ENCODE results near the gene KANSL1.

The KANSL1 gene

GRCh38 chr17:46147296-46147695 is 45.9 kb downstream of the KANSL1 start:
- no peak for DNase-seq (ENCODE audit: low read depth)
- no peak for TF ChIP-seq CTCF (conservative IDR thresholded peaks at IDR 0.05; ENCODE audit: low read depth, low read length)
- no peak overlapping the region for H3K4me3 ChIP-seq (ENCODE audit: low read depth, low read length)

GRCh38 chr17:46144246-46144645 is 49.0 kb downstream of the KANSL1 start:
- no peak overlapping the region for H3K4me3 ChIP-seq (ENCODE audit: low read depth, low read length)
- no peak for TF ChIP-seq CTCF (conservative IDR thresholded peaks at IDR 0.05; ENCODE audit: low read depth, low read length)
- DNase-seq (ENCODE audit: low read depth): no peak

- no peak for TF ChIP-seq CTCF (conservative IDR thresholded peaks at IDR 0.05; ENCODE audit: low read depth, low read length)
- DNase-seq (ENCODE audit: low read depth): no peak
These were observed 49.4 kb downstream of the KANSL1 start for GRCh38 chr17:46143827-46144236.

GRCh38 chr17:46141645-46142044 is 51.6 kb downstream of the KANSL1 start:
- DNase-seq (ENCODE audit: low read depth): no peak
- no peak overlapping the region for H3K4me3 ChIP-seq (ENCODE audit: low read depth, low read length)
- TF ChIP-seq CTCF (conservative IDR thresholded peaks at IDR 0.05; ENCODE audit: low read depth, low read length): no peak

More at GRCh38 chr17:46143827-46144236, 49.4 kb downstream of the KANSL1 start:
- H3K4me3 ChIP-seq (ENCODE audit: low read depth, low read length): no peak overlapping the region

- no peak overlapping the region for H3K4me3 ChIP-seq (ENCODE audit: low read depth, low read length)
- no peak for DNase-seq (ENCODE audit: low read depth)
- TF ChIP-seq CTCF (conservative IDR thresholded peaks at IDR 0.05; ENCODE audit: low read depth, low read length): no peak
These were observed 52.5 kb downstream of the KANSL1 start for GRCh38 chr17:46140645-46141197.

- H3K4me3 ChIP-seq (ENCODE audit: low read depth, low read length): no peak overlapping the region
- TF ChIP-seq CTCF (conservative IDR thresholded peaks at IDR 0.05; ENCODE audit: low read depth, low read length): no peak
- DNase-seq (ENCODE audit: low read depth): no peak
These were observed 53.6 kb downstream of the KANSL1 start for GRCh38 chr17:46139432-46140210.

- H3K4me3 ChIP-seq (ENCODE audit: low read depth, low read length): no peak overlapping the region
- TF ChIP-seq CTCF (conservative IDR thresholded peaks at IDR 0.05; ENCODE audit: low read depth, low read length): no peak
- no peak for DNase-seq (ENCODE audit: low read depth)
These were observed 54.8 kb downstream of the KANSL1 start for GRCh38 chr17:46138473-46138872.
